ENCODE measurements around the gene PPFIBP1.
"Not testable (repeated sequence)": the region's sequence is repeated elsewhere in the genome, so short reads cannot be mapped to it uniquely, and the experiment has no call there.

PPFIBP1 gene

GRCh38 chr12:27571463-27571862 lies 47.5 kb downstream of the PPFIBP1 start:
- DNase-seq = no peak

- no peak for DNase-seq
These were observed 48.7 kb downstream of the PPFIBP1 start for GRCh38 chr12:27572486-27573255.

GRCh38 chr12:27573972-27574371 lies 50.0 kb downstream of the PPFIBP1 start:
- DNase-seq = no peak

GRCh38 chr12:27575090-27575761 lies 51.2 kb downstream of the PPFIBP1 start:
- no peak for DNase-seq

GRCh38 chr12:27575762-27576118 lies 51.7 kb downstream of the PPFIBP1 start:
- no peak for DNase-seq

GRCh38 chr12:27576667-27577347 lies 52.8 kb downstream of the PPFIBP1 start:
- no peak for DNase-seq

- no peak for DNase-seq
These were observed 53.7 kb downstream of the PPFIBP1 start for GRCh38 chr12:27577688-27578087.

- no peak for DNase-seq
These were observed 54.8 kb downstream of the PPFIBP1 start for GRCh38 chr12:27578689-27579372.

GRCh38 chr12:27580561-27581330 lies 56.7 kb downstream of the PPFIBP1 start:
- DNase-seq = no peak

- DNase-seq = not testable (repeated sequence)
These were observed 57.3 kb downstream of the PPFIBP1 start for GRCh38 chr12:27581331-27581671.

- DNase-seq = not testable (repeated sequence)
These were observed 57.8 kb downstream of the PPFIBP1 start for GRCh38 chr12:27581833-27582232.

GRCh38 chr12:27582445-27582844 lies 58.4 kb downstream of the PPFIBP1 start:
- DNase-seq = not testable (repeated sequence)

- no peak for DNase-seq
These were observed 59.2 kb downstream of the PPFIBP1 start for GRCh38 chr12:27583057-27583797.

- DNase-seq = no peak
These were observed 60.0 kb downstream of the PPFIBP1 start for GRCh38 chr12:27583981-27584380.

GRCh38 chr12:27585739-27586265 lies 61.8 kb downstream of the PPFIBP1 start:
- DNase-seq = no peak

GRCh38 chr12:27588075-27588730 lies 64.2 kb downstream of the PPFIBP1 start:
- not testable (repeated sequence) for DNase-seq

GRCh38 chr12:27588776-27589175 lies 64.8 kb downstream of the PPFIBP1 start:
- DNase-seq = no peak

GRCh38 chr12:27589419-27589818 lies 65.4 kb downstream of the PPFIBP1 start:
- DNase-seq = no peak

- not testable (repeated sequence) for DNase-seq
These were observed 67.7 kb downstream of the PPFIBP1 start for GRCh38 chr12:27591698-27592097.

GRCh38 chr12:27592548-27592947 lies 68.5 kb downstream of the PPFIBP1 start:
- no peak for DNase-seq

- DNase-seq = no peak
These were observed 69.3 kb downstream of the PPFIBP1 start for GRCh38 chr12:27593266-27593665.

Data from SHP77 treated with DMSO at 0.1 percent for 48 hours (cell line).